SK-N-MC (cell line): Measurements from ENCODE around the gene LRTM1.

Experiments
- EZH2 ChIP-seq: fragments of 200-600 bp; sonication (generic); IDR thresholded peaks from one replicate; pipeline ENCODE4 v1.6.1; 2017; ENCODE audit warnings: antibody characterized with exemption
- POLR2AphosphoS5 ChIP-seq: IDR thresholded peaks from 2 replicates; pipeline ENCODE4 v1.6.1; 2012; ENCODE audit warnings: mild to moderate bottlenecking, low read depth, low read length, borderline replicate concordance

GRCh38 chr3:54889731-54890130 is 38.1 kb downstream of the LRTM1 start:
- no peak for TF ChIP-seq EZH2
- TF ChIP-seq POLR2AphosphoS5 = no peak
